ENCODE measurements around the gene GRM4.

The GRM4 gene

GRCh38 chr6:34099878-34100277, 46.0 kb downstream of the GRM4 start:
- H3K36me3 ChIP-seq (replicated peaks; ENCODE audit: insufficient read depth, low read length), result no peaks in the 10 kb centered on the region
- DNase-seq, result no peak
- H3F3A ChIP-seq (ENCODE audit: insufficient read depth, low read length), result peaks cover 8% of the 10 kb centered on the region
- no peaks in the 10 kb centered on the region for H4K20me1 ChIP-seq (ENCODE audit: insufficient read depth, low read length)
- H3K9ac ChIP-seq (ENCODE audit: low read length), result no peak overlapping the region
- no peaks in the 10 kb centered on the region for H3K9me3 ChIP-seq (replicated peaks; ENCODE audit: insufficient read depth, low read length)
- peaks cover 17% of the 10 kb centered on the region for H3K4me1 ChIP-seq (ENCODE audit: low read length)
- H2AFZ ChIP-seq (ENCODE audit: low read length), result no peak overlapping the region
- H3K4me3 ChIP-seq (ENCODE audit: low read length), result no peak overlapping the region
- H3K27ac ChIP-seq (ENCODE audit: low read length), result no peak overlapping the region
- no peak overlapping the region for H3K4me2 ChIP-seq (ENCODE audit: low read depth, low read length)
- no peaks in the 10 kb centered on the region for H3K9me2 ChIP-seq (replicated peaks; ENCODE audit: insufficient read depth, low read length)
- TF ChIP-seq EZH2 (optimal IDR thresholded peaks at IDR 0.05; ENCODE audit: low read depth, low read length), result no peak
- no peak for TF ChIP-seq EZH2phosphoT487 (IDR thresholded peaks at IDR 0.05; ENCODE audit: low read length)
- TF ChIP-seq CTCF (IDR thresholded peaks at IDR 0.05; ENCODE audit: low read length), result no peak
- no peaks in the 10 kb centered on the region for H3K79me2 ChIP-seq (ENCODE audit: low read length)
- peaks cover 50% of the 10 kb centered on the region for H3K27me3 ChIP-seq (replicated peaks; ENCODE audit: insufficient read depth, low read length)

DNA sequence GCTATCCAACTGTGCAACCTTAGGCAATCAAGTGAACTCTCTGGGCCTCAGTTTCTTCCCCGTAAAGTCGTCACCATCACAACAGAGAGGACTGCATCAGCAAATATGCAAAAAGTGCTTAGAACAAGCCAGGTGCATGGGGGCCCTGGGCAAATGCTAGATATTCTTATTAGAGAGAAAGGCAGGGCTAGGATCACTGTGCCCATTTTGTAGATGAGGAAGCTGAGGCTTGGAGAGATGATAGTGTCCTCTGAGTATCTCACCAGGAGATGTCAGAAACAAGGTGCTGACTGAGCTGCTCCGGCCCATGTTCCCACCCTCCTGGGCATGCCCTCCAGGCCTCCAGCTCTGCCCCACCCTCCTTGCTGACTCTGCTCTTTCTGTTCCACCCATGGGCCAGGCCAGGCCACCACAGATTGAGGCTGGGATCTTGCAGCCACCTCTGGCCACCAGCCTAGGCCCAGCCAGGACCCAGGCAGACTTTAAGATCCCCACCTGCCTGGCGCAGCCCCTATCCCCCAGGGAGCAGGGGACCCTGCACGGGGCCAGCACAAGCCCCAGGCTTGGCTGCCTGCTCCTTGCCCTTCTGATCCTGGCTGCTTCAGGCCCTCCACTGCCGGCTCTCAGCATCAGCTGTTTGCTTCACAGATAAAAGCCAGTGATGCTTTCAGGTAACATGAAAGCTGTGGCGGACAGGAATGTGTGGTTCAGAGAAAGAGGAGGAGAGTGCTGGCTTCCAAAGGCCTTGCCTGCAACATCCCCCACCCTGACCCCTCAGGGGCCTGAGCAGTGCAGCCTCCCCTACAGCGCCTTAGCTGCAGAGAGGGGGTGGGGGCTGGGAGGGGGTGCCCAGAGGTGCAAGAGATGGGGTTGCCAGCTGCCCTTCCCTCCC, 47.6 kb downstream of the GRM4 start:
- peak; percentile 66 for DNase-seq
- no peak overlapping the region for H3K4me3 ChIP-seq (ENCODE audit: low read length)

DNA sequence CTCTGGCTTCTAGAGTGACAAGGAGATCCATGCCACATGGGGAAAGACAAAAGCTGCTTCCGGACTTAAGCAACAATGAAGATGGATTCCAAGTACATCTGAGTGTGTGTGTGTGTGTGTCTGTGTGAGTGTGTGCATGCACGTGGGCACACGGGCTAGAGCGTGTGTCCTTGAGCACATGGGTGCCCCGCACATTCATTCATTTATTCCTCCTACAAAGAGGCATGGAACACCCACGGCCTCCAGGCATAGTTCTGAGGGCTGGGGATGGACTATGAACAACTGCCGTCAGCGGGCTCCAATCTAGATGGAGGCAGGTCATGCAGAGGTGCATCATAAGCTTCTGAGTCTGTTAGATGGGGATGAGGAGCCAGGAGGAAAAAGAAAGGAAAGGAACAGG, 49.1 kb downstream of the GRM4 start:
- DNase-seq, result no peak
- Histone ChIP-seq H3K4me1 (ENCODE audit: low read length) (peaks cover 17% of the 10 kb centered on the region), H3K27me3 (replicated peaks; ENCODE audit: insufficient read depth, low read length) (peaks cover 45% of the 10 kb centered on the region), H3K27ac (ENCODE audit: low read length) (no peak overlapping the region), H4K20me1 (ENCODE audit: insufficient read depth, low read length) (no peaks in the 10 kb centered on the region), H3F3A (ENCODE audit: insufficient read depth, low read length) (peaks cover 8% of the 10 kb centered on the region), H3K4me2 (ENCODE audit: low read depth, low read length) (no peak overlapping the region), H3K36me3 (replicated peaks; ENCODE audit: insufficient read depth, low read length) (no peaks in the 10 kb centered on the region), H3K4me3 (ENCODE audit: low read length) (no peak overlapping the region), H3K9me2 (replicated peaks; ENCODE audit: insufficient read depth, low read length) (no peaks in the 10 kb centered on the region), H2AFZ (ENCODE audit: low read length) (no peak overlapping the region), H3K9me3 (replicated peaks; ENCODE audit: insufficient read depth, low read length) (no peaks in the 10 kb centered on the region), H3K9ac (ENCODE audit: low read length) (no peak overlapping the region), H3K79me2 (ENCODE audit: low read length) (no peaks in the 10 kb centered on the region)
- TF ChIP-seq EZH2phosphoT487 (IDR thresholded peaks at IDR 0.05; ENCODE audit: low read length), result no peak
- no peak for TF ChIP-seq EZH2 (optimal IDR thresholded peaks at IDR 0.05; ENCODE audit: low read depth, low read length)
- no peak for TF ChIP-seq CTCF (IDR thresholded peaks at IDR 0.05; ENCODE audit: low read length)

More for the DNA sequence above, 47.6 kb downstream of the GRM4 start:
- Histone ChIP-seq H3K79me2 (ENCODE audit: low read length) (no peaks in the 10 kb centered on the region), H3F3A (ENCODE audit: insufficient read depth, low read length) (peaks cover 8% of the 10 kb centered on the region), H3K4me2 (ENCODE audit: low read depth, low read length) (peak overlapping the region; percentile 61), H3K4me1 (ENCODE audit: low read length) (peaks cover 17% of the 10 kb centered on the region), H3K9me3 (replicated peaks; ENCODE audit: insufficient read depth, low read length) (no peaks in the 10 kb centered on the region), H3K27me3 (replicated peaks; ENCODE audit: insufficient read depth, low read length) (peaks cover 50% of the 10 kb centered on the region), H3K9ac (ENCODE audit: low read length) (peak overlapping the region; percentile 13; the same call in 1 of the 2 replicates), H3K9me2 (replicated peaks; ENCODE audit: insufficient read depth, low read length) (no peaks in the 10 kb centered on the region), H4K20me1 (ENCODE audit: insufficient read depth, low read length) (no peaks in the 10 kb centered on the region), H3K27ac (ENCODE audit: low read length) (peak overlapping the region; percentile 73), H3K36me3 (replicated peaks; ENCODE audit: insufficient read depth, low read length) (no peaks in the 10 kb centered on the region), H2AFZ (ENCODE audit: low read length) (peak overlapping the region; percentile 31; the same call in 1 of the 2 replicates)
- TF ChIP-seq EZH2phosphoT487 (IDR thresholded peaks at IDR 0.05; ENCODE audit: low read length), result no peak
- TF ChIP-seq CTCF (IDR thresholded peaks at IDR 0.05; ENCODE audit: low read length), result no peak
- no peak for TF ChIP-seq EZH2 (optimal IDR thresholded peaks at IDR 0.05; ENCODE audit: low read depth, low read length)
